Muscle of leg (tissue), 11 donors: ENCODE measurements around the gene ZNRF4. TPM values are rescaled to one million over a fixed set of nuclear protein-coding genes. Genes with fewer than 3 reads are reported as not detected.

Experiments
- DNase-seq: peaks from one replicate; pipeline ENCODE4 v3.0.0; 2013
- H3K27ac ChIP-seq: one replicate; pipeline ENCODE4 v1.5.1; 2013; ENCODE audit warnings: mild to moderate bottlenecking, low read length, control low read depth
- H3K27me3 ChIP-seq: one replicate; pipeline ENCODE4 v1.6.1; 2013; ENCODE audit warnings: low read length; ENCODE audit not compliant: control insufficient read depth, insufficient read depth
- H3K36me3 ChIP-seq: one replicate; pipeline ENCODE4 v1.6.1; 2013; ENCODE audit warnings: low read length; ENCODE audit not compliant: control insufficient read depth, insufficient read depth
- H3K4me1 ChIP-seq: one replicate; pipeline ENCODE4 v1.6.1; 2013; ENCODE audit warnings: low read length; ENCODE audit not compliant: control insufficient read depth, insufficient read depth
- H3K4me3 ChIP-seq: one replicate; pipeline ENCODE4 v1.5.1; 2013; ENCODE audit warnings: low read length, control low read depth
- H3K9me3 ChIP-seq: replicated peaks from 2 replicates; pipeline ENCODE4 v1.6.1; 2013; ENCODE audit warnings: low read depth, low read length; ENCODE audit not compliant: control insufficient read depth
- WGBS: methylation state at CpG from one replicate; pipeline ENCODE4 v1.1.5; 2013; ENCODE audit warnings: missing lambda C conversion rate; ENCODE audit not compliant: insufficient coverage; 5-methylcytosine and 5-hydroxymethylcytosine counted together
- polyA plus RNA-seq, 8 donors: library from polyadenylated mRNA; unstranded; fragments of 120-200 nt; gene quantifications; one replicate each; pipeline versions ENCODE4 v1.2.1 to v1.2.3, GENCODE V29; 2013; ENCODE audit warnings: inconsistent platforms in 1 of 8, low replicate concordance in 1 of 8; ENCODE audit not compliant: insufficient read length in 8 of 8, insufficient read depth in 1 of 8
- total RNA-seq: library from RNA; stranded (reverse); fragments of 120-200 nt; gene quantifications from one replicate; pipeline ENCODE4 v1.2.4, GENCODE V29; 2013

The ZNRF4 gene
- total and polyA plus RNA-seq, 9 donors, result not detected

DNA sequence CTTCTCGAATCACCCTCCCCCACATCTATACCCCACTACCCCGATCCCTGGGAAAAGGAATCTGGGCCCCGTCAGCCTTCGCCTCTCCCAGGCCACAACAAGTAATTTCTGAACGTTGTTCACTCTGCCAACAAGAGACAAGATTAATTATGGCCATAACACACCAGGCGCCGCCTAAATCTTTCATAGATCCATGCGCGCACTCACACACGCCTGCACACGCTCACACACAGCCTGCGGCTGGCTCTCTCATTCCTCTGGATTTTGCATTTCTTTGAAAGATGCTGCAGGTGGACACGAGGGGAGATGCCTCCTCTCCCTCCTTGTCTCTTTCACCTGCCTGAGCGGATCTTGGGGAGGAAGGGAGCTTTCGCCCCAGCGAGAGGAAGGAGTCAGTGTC lies 17.1 kb downstream of the ZNRF4 start:
- WGBS, result 45% methylated on average over 11 of the region's 16 CpGs
- peaks cover 9% of the 10 kb centered on the region for H3K27me3 ChIP-seq
- H3K4me1 ChIP-seq, result peaks cover 3% of the 10 kb centered on the region
- H3K4me3 ChIP-seq, result no peak overlapping the region
- H3K9me3 ChIP-seq, result no peaks in the 10 kb centered on the region
- H3K27ac ChIP-seq, result no peak overlapping the region
- H3K36me3 ChIP-seq, result no peaks in the 10 kb centered on the region
- DNase-seq, result no peak

DNA sequence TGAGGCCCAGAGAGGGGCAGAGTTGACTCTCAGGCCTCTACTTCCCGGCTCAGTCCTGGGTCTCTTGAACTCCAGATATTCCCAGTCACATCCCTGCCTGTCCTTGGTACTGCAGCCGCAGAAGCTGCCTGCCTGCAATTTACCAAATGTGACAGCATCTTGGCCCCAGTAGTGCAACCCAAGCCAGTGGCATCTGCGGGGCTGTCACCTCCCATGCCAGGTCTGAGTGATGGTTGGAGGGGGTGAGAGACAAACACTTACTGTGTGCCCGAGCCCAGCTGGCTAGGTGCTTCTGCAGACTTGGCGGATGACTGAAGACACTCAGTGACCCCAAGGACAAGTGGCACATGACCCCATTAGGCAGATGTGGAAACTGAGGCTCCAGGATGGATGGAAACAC lies 18.4 kb downstream of the ZNRF4 start:
- peaks cover 22% of the 10 kb centered on the region for H3K27me3 ChIP-seq
- H3K4me1 ChIP-seq, result no peaks in the 10 kb centered on the region
- no peaks in the 10 kb centered on the region for H3K36me3 ChIP-seq
- no peak overlapping the region for H3K4me3 ChIP-seq
- H3K9me3 ChIP-seq, result no peaks in the 10 kb centered on the region
- no peak for DNase-seq
- no peak overlapping the region for H3K27ac ChIP-seq
- WGBS, result 90% methylated on average over 3 of the region's 5 CpGs

DNA sequence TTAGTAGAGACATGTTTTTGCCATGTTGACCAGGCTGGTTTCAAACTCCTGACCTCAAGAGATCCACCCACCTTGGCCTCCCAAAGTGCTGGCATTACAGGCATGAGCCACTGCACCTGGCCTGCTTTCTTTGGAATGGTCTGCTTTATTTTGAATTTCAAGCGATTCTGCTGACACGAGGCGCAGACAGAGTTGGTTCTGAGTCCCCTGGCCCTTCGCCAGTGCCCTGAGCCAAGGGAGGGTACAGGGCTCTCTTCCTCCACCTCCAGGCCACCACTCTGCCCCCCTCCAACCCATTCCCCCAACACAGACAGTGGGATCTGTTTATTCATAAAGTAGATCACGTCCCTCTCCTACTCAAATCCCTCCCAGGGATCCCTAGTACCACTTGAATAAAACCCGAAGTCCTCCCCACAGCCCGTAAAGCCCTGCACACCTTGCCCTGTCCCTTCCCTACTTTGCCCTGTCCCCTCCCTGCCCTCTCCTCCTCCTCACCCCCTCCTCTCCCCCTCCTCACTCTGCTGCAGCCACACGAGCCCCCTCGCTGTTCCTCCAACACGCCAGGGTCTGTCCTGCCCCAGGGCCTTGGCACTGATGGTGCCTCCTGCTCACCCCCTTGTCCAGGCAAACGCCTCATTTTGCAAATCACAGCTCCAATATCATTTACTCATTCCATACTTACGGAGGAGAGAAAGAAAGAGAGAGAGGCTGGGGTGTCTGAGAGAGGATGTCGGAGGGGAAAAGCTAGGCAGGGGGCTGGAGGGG lies 22.4 kb downstream of the ZNRF4 start:
- Histone ChIP-seq H3K27me3 (peaks cover 29% of the 10 kb centered on the region), H3K27ac (no peak overlapping the region), H3K4me1 (no peaks in the 10 kb centered on the region), H3K9me3 (peaks cover 14% of the 10 kb centered on the region), H3K36me3 (no peaks in the 10 kb centered on the region), H3K4me3 (no peak overlapping the region)
- 34% methylated on average over 8 of the region's 13 CpGs for WGBS
- no peak for DNase-seq

DNA sequence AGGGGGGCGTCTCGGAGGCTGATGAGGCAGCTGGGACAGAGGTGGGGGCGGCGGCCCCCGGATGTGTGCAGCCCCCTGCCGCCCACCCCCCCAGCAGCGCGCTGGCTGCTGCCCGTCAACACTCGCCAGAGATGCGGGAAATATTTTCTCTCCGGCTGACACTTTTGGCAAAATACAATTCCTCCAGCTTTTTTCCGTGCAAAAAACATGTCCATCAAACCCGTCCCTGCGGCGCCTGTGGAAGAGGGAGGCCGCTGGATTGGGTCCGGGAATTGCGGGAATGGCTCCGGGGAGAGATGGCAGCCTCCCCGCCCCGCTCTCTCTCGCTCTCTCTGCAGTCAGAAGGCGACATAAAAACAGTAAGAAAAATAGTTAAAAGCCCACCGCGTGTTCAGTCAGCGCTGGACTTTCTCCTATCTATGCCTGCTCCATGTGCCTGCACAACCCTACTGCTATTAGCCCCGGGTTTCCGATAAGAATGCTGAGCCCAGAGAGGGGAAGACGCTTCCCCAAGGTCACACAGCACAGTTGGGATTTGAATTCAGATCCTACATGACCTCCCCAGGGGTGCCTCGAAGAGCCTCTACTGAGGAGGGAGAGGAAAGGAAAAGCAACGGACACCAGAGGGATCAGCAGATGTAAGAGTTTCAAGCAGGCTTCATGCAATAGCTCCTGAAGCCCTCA lies 23.2 kb downstream of the ZNRF4 start:
- peaks cover 15% of the 10 kb centered on the region for H3K9me3 ChIP-seq
- H3K27ac ChIP-seq, result no peak overlapping the region
- H3K27me3 ChIP-seq, result peaks cover 29% of the 10 kb centered on the region
- H3K4me1 ChIP-seq, result no peaks in the 10 kb centered on the region
- H3K4me3 ChIP-seq, result no peak overlapping the region
- WGBS, result 23% methylated on average over 18 of the region's 32 CpGs
- H3K36me3 ChIP-seq, result no peaks in the 10 kb centered on the region
- DNase-seq, result no peak

DNA sequence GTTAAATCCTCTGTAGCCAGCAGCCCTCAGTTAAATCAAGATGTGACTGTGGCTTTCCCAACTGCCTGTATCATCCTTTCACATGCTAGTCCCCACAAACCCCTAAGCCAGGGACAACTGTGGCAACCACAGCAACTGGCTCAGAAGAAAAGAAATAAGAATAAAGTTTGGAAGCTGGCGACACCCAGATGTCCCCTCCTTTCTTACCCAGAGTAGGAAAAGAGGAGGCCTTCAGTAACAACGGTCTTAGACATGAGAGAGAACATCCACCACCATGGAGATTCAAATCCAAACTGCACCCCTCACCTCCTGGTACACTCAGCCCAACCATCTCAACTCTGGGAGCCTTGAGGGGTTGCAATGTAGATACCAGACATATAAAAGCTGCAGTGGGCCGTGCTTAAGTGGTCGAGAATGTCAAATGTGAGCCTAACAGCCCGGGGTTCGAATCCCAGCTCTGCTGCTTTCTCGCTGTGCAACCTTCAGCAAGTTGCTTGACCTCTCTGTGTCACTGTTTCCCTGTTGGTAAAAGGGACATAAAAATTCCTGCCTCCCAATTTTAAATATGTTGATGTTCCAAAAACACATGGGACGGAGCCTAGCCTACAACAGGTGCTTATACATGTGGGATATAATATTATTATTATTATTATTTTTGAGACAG lies 23.8 kb downstream of the ZNRF4 start:
- 82% methylated on average over 5 of the region's 8 CpGs for WGBS

DNA sequence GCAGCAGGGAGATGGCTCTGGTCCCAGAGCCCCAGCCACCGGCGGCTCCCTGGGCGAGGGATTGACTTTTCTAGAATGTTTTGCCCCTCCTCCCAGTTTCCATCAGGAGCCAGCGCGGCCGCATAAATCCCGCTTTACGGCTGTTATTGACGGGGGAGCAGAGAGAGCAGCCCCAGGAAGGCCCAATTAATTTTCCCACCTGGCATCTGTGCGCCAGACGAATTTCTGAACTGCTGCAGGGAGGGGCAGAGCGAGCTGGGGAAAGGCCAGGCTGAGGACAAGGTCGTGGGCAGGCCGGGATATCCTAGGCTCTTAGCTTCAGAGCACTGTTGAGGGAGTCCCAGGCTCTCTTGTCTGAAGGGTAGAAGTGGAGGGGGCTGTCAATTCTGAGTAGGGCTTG lies 24.7 kb downstream of the ZNRF4 start:
- H3K27me3 ChIP-seq, result peaks cover 30% of the 10 kb centered on the region
- H3K36me3 ChIP-seq, result no peaks in the 10 kb centered on the region
- peaks cover 15% of the 10 kb centered on the region for H3K9me3 ChIP-seq
- peaks cover 5% of the 10 kb centered on the region for H3K4me1 ChIP-seq
- no peak overlapping the region for H3K4me3 ChIP-seq
- 21% methylated on average over 5 of the region's 14 CpGs for WGBS
- H3K27ac ChIP-seq, result no peak overlapping the region
- no peak for DNase-seq

More for the DNA sequence above, 23.8 kb downstream of the ZNRF4 start:
- H3K9me3 ChIP-seq, result peaks cover 15% of the 10 kb centered on the region
- no peak overlapping the region for H3K27ac ChIP-seq
- DNase-seq, result no peak
- H3K4me1 ChIP-seq, result no peaks in the 10 kb centered on the region
- no peak overlapping the region for H3K4me3 ChIP-seq
- H3K36me3 ChIP-seq, result no peaks in the 10 kb centered on the region
- H3K27me3 ChIP-seq, result peaks cover 29% of the 10 kb centered on the region

DNA sequence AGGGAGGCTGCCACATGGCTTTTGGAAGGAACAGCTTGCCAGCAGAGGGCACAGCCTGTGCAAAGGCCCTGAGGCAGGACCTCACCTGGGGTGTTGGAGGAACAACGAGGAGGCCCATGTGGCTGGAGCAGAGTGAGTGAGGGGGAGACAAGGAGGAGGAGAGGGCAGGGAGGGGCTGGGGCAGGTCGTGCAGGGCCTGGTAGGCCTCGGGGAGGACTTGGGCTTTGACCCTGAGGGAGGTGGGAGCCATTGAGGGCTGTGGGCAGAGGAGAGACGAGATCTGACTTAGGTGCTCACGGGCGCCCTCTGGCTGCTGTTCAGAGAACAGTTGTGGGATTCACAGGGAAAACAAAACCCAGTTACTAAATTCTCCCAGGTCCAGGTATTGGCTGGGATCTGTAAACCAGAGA lies 25.2 kb downstream of the ZNRF4 start:
- DNase-seq, result no peak
- peaks cover 30% of the 10 kb centered on the region for H3K27me3 ChIP-seq
- H3K36me3 ChIP-seq, result no peaks in the 10 kb centered on the region
- 74% methylated on average over 3 of the region's 6 CpGs for WGBS
- H3K4me1 ChIP-seq, result peaks cover 5% of the 10 kb centered on the region
- peaks cover 15% of the 10 kb centered on the region for H3K9me3 ChIP-seq
- no peak overlapping the region for H3K4me3 ChIP-seq
- H3K27ac ChIP-seq, result no peak overlapping the region

DNA sequence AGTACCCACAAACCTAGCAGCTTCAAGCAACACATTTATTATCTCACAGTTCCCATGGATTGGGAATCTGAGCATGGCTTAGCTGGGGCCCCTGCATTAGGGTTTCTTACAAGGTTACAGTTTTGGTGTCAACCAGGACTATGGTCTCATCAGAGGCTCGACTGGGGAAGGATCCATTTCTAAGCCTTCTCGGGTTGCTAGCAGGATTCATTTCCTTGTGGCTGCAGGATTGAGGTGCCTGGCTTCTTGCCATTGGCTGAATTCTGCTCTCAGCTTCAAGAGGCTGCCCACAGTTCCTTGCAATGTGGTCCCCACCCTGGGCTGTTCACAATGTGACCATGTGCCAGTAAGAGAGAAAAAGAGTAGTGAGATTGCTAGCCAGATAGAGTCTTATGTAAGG lies 26.7 kb downstream of the ZNRF4 start:
- DNase-seq, result no peak
- no peak overlapping the region for H3K4me3 ChIP-seq
- peaks cover 15% of the 10 kb centered on the region for H3K9me3 ChIP-seq
- 86% methylated on average over 2 of the region's 2 CpGs for WGBS
- no peak overlapping the region for H3K27ac ChIP-seq
- H3K36me3 ChIP-seq, result no peaks in the 10 kb centered on the region
- peaks cover 29% of the 10 kb centered on the region for H3K27me3 ChIP-seq
- peaks cover 5% of the 10 kb centered on the region for H3K4me1 ChIP-seq

DNA sequence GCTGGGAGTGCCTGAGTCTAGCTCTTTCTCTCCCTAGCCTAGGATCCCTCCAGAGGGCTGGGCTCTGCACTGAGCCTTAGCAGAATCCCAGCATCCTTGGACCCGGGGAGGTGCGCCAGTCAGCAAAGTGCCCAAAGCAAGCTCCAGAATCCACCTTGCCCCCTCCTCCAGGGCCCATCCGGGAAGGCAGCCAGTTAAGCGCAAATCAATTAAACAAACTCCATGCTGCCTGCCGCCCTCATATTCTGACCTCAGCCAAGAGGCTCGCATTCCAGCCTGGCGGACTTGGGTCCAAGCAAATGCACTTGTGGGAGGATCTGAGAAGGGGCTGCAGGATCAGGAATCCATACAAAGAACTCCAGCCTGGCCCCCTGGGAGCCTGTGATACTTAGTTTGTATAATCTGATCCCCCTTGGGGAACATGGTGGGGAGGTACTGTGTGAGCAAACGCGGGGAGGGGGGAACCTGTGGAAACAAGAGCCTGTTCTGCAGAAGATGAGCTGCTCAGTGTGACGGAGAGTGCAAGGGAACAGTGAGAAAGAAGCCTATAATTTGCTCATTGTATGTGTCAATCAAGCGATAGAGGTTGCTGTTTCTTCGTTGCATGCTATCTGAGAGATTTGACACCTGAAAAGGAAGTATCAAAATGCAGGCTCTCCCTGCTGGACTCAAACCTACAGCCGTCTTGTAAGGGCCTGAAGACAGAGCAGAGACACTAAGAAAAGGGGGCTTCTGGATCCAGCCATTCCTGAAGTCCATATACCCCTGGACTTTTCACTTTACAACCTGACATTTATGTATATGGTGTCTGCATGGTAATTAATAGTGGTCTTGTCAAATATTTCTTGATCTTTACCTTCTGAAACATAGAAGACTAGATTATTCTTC lies 29.4 kb downstream of the ZNRF4 start:
- Histone ChIP-seq H3K36me3 (no peaks in the 10 kb centered on the region), H3K27me3 (peaks cover 11% of the 10 kb centered on the region), H3K27ac (no peak overlapping the region), H3K9me3 (peaks cover 15% of the 10 kb centered on the region), H3K4me3 (no peak overlapping the region), H3K4me1 (peaks cover 5% of the 10 kb centered on the region)
- peak; percentile 40 for DNase-seq
- WGBS, result 21% methylated on average over 7 of the region's 13 CpGs
